NCI-H82 (cell line): ENCODE data around the gene BLVRB.
"Not testable (repeated sequence)": the region's sequence is repeated elsewhere in the genome, so short reads cannot be mapped to it uniquely, and the experiment has no call there.

Experiments used
- DNase-seq: peaks from one replicate; lab custom pipeline; 2025; lab: John Stamatoyannopoulos, UW

Gene BLVRB

GRCh38 chr19:40486017-40486416 lies 20.5 kb upstream of the BLVRB start:
- no peak for DNase-seq

- DNase-seq: not testable (repeated sequence)
Measured at GRCh38 chr19:40475878-40476644, 10.5 kb upstream of the BLVRB start.

- DNase-seq: no peak
Measured at GRCh38 chr19:40474737-40475136, 9.2 kb upstream of the BLVRB start.

- DNase-seq: no peak
Measured at GRCh38 chr19:40472516-40472915, 7.0 kb upstream of the BLVRB start.

- DNase-seq: no peak
Measured at GRCh38 chr19:40471111-40471510, 5.6 kb upstream of the BLVRB start.

- no peak for DNase-seq
Measured at GRCh38 chr19:40469011-40469410, 3.5 kb upstream of the BLVRB start.

- no peak for DNase-seq
Measured at GRCh38 chr19:40466985-40467734, 1.6 kb upstream of the BLVRB start, which contains the start of gene SPTBN4. SPTBN4 (plus strand) TSS chr19:40467001; CDS start chr19:40472622, 5,621 bp downstream.

GRCh38 chr19:40466219-40466984 lies 857 bp upstream of the BLVRB start:
- no peak for DNase-seq

- peak; percentile 57 for DNase-seq
Measured at GRCh38 chr19:40465025-40465556, 454 bp downstream of the BLVRB start.

- peak; percentile 90 for DNase-seq
Measured at GRCh38 chr19:40464059-40465024, 1.2 kb downstream of the BLVRB start.

- not testable (repeated sequence) for DNase-seq
Measured at GRCh38 chr19:40463587-40464037, 1.9 kb downstream of the BLVRB start.

GRCh38 chr19:40461669-40462221 lies 3.8 kb downstream of the BLVRB start:
- DNase-seq: no peak

- no peak for DNase-seq
Measured at GRCh38 chr19:40460185-40460584, 5.4 kb downstream of the BLVRB start.

GRCh38 chr19:40458597-40458974 lies 7.0 kb downstream of the BLVRB start:
- DNase-seq: no peak

GRCh38 chr19:40457953-40458596 lies 7.5 kb downstream of the BLVRB start:
- no peak for DNase-seq

- DNase-seq: no peak
Measured at GRCh38 chr19:40457048-40457447, 8.5 kb downstream of the BLVRB start.

- DNase-seq: not testable (repeated sequence)
Measured at GRCh38 chr19:40453943-40454342, 11.6 kb downstream of the BLVRB start.

- DNase-seq: no peak
Measured at GRCh38 chr19:40453151-40453735, 12.3 kb downstream of the BLVRB start.

- no peak for DNase-seq
Measured at GRCh38 chr19:40452016-40452415, 13.5 kb downstream of the BLVRB start.

GRCh38 chr19:40450664-40451063 lies 14.9 kb downstream of the BLVRB start:
- DNase-seq: peak; percentile 93
